Measurements from ENCODE around the gene IFT88.

DNA sequence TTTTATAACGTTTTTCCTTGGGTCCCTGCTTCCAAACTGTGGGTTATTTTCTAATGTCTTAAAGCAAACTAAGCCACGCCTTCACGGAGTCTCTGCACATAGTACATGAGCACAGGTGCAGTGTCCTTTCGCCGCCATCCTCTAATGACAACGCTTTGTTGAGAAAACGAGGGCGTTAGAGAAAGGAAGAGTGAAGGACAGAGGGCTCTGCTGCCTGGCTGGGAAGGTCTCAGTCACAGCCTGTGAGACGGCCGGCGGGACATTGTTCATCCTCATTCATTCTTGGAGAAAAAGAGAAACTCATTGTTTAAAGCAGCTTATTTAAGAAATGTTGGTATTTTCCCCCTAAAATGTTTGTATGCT, 146.0 kb downstream of the IFT88 start:
- no peak for TF ChIP-seq YY1 (IDR thresholded peaks at IDR 0.05; ENCODE audit: low read depth)
- TF ChIP-seq, protein P1, sequence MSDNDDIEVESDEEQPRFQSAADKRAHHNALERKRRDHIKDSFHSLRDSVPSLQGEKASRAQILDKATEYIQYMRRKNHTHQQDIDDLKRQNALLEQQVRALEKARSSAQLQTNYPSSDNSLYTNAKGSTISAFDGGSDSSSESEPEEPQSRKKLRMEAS (IDR thresholded peaks at IDR 0.05; ENCODE audit: low read depth): no peak
- TF ChIP-seq, protein P2, sequence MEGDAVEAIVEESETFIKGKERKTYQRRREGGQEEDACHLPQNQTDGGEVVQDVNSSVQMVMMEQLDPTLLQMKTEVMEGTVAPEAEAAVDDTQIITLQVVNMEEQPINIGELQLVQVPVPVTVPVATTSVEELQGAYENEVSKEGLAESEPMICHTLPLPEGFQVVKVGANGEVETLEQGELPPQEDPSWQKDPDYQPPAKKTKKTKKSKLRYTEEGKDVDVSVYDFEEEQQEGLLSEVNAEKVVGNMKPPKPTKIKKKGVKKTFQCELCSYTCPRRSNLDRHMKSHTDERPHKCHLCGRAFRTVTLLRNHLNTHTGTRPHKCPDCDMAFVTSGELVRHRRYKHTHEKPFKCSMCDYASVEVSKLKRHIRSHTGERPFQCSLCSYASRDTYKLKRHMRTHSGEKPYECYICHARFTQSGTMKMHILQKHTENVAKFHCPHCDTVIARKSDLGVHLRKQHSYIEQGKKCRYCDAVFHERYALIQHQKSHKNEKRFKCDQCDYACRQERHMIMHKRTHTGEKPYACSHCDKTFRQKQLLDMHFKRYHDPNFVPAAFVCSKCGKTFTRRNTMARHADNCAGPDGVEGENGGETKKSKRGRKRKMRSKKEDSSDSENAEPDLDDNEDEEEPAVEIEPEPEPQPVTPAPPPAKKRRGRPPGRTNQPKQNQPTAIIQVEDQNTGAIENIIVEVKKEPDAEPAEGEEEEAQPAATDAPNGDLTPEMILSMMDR (IDR thresholded peaks at IDR 0.05): no peak
- TF ChIP-seq, protein P3, sequence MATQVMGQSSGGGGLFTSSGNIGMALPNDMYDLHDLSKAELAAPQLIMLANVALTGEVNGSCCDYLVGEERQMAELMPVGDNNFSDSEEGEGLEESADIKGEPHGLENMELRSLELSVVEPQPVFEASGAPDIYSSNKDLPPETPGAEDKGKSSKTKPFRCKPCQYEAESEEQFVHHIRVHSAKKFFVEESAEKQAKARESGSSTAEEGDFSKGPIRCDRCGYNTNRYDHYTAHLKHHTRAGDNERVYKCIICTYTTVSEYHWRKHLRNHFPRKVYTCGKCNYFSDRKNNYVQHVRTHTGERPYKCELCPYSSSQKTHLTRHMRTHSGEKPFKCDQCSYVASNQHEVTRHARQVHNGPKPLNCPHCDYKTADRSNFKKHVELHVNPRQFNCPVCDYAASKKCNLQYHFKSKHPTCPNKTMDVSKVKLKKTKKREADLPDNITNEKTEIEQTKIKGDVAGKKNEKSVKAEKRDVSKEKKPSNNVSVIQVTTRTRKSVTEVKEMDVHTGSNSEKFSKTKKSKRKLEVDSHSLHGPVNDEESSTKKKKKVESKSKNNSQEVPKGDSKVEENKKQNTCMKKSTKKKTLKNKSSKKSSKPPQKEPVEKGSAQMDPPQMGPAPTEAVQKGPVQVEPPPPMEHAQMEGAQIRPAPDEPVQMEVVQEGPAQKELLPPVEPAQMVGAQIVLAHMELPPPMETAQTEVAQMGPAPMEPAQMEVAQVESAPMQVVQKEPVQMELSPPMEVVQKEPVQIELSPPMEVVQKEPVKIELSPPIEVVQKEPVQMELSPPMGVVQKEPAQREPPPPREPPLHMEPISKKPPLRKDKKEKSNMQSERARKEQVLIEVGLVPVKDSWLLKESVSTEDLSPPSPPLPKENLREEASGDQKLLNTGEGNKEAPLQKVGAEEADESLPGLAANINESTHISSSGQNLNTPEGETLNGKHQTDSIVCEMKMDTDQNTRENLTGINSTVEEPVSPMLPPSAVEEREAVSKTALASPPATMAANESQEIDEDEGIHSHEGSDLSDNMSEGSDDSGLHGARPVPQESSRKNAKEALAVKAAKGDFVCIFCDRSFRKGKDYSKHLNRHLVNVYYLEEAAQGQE (IDR thresholded peaks at IDR 0.05; ENCODE audit: low read depth, low read length): no peak
- TF ChIP-seq FOSL2 (IDR thresholded peaks at IDR 0.05; ENCODE audit: borderline replicate concordance, low read depth): no peak
